ENCODE data around the gene HDHD3.

HDHD3 gene

DNA sequence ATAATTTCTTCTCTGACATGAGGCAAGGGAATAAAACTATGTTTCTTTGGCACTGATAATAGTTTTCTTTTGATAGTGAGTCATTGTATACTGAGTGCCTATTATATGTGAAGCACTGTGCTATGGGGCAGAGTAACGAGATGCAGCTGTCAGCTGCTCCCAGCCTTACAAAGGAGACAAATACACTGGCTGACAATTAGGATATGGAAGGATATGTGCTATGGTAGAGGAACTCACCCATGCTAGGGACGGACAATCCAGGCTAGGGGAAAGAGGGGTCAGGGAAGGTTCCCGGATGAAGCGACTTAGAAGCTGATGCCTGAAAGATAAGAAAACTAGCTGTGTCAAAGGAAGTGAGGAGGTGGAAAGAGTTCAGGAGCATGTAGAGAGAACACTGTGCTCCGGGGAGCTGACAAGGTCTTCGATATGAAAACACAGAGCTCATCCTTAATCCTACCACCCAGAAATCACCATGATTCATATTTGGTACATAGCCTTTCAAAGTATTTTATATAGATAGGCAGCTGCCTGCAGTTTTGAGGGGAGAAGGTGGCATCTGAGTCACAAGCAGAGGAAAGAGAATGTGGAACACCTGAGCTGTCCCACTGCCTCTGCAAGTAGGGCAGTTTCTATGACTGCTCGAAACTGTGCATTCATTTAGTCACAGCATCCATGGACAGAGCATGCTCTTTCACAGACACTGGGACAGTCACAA lies 15.3 kb downstream of the HDHD3 start:
- no peak for DNase-seq

DNA sequence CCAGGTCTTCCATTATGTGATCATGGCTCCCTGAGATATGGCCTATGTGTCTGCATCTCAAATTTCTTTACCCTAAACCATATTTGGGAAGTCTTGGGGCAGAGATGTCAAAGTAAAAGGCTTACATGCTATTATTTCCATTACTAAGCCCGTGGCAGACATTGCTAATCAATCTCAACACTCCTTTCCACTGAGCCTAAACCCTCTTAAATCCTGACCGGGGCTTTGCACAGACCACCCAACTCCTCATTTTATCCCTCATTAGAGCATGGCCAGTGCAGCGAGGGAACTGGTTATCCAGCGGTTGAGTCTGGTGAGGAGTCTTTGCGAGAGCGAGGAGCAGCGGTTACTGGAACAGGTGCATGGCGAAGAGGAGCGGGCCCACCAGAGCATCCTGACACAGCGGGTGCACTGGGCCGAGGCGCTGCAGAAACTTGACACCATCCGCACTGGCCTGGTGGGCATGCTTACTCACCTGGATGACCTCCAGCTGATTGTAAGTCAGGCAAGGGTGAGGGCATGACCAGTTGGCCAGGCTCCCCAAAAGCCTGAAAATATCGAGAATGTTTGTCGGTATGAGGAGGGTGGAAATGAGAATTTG lies 16.4 kb downstream of the HDHD3 start:
- no peak for DNase-seq

DNA sequence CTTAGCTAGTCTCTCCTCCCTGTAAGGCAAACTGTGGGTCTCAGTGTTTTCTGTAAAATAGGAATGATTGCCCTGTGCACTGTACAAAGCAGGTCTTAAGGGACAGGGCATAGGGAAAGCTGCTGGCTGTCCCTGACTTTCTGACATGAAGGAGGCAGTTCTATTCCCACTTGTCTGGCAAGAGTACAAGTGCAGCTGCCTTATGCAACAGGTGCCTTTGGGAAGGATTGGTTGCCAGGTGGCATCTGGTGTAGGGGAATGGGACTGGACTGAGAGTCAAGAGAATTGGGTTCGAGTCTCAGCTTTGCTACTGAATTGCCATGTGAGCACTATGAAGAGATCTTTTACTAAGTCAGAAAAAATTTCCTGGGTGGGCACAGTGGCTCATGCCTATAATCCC lies 17.4 kb downstream of the HDHD3 start:
- DNase-seq, result no peak

DNA sequence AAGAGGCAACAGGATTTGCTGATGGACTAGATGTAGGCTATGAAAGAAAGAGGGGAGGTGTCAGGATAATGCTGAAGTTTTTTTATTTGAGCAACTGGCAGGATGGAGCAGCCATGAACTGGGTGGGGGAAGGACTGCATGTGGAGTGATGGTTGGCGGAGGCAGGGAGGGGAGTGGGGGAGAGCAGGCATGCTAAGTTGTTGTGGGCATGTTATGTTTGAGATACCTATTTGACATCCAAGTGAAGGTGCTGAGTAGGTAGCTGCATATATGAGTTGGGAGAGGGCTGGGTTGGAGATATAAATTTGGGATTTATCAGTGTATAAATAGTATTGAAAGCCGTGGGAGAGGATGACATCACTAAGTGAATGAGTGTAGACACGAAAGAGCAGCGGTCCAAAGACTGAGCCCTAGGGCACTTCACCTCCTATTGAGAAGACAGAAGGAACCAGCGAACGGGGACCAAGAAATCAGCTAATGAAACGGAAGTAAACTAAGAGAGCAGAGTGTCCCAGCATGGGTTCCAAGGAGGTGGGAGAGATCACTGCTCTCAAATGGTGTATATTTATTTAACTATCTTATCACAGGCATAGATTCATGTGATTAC lies 20.0 kb downstream of the HDHD3 start:
- no peak for DNase-seq

DNA sequence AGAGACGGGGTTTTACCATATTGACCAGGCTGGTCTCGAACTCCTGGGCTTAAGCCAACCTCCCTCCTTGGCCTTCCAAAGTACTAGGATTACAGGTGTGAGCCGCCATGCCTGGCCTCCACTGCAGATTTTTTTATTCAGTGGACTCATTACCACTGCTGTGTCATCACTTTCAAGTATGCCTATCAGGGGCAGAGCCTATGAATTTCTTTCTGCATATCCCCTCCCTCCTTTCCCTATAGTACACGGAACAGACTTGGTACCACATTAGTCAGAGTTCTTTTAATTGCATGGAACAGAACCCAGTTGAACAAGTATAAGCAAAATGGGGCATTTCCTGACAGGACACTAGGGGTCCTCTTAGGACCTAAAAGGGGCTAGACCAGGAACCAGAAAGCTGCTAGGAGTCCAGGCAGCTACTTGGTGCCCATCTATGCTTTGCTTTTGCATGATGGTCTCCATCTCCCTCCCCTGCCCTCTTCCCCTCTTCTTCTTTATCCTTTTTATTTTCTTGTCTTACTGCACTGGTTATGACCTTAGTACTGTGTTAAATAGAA lies 21.7 kb downstream of the HDHD3 start:
- no peak for DNase-seq

DNA sequence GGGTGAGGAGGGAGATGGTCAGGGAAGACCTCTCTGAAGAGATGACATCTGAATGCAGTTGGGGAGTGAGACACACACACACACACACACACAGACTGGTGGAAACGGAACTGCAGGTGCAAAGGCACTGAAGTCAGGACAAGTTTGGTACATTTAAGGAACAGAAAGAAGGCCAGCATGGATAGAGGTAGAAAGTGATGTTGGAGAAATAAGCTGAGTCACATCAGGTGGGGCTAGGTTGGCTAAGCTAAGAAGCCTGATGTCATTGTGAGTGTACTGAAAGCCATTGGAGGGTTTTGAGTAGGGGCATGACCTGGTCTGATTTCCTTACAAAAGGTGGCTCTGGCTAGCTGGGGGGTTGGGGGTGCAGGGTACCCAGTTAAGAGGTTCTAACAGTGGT lies 24.4 kb downstream of the HDHD3 start:
- DNase-seq, result no peak

DNA sequence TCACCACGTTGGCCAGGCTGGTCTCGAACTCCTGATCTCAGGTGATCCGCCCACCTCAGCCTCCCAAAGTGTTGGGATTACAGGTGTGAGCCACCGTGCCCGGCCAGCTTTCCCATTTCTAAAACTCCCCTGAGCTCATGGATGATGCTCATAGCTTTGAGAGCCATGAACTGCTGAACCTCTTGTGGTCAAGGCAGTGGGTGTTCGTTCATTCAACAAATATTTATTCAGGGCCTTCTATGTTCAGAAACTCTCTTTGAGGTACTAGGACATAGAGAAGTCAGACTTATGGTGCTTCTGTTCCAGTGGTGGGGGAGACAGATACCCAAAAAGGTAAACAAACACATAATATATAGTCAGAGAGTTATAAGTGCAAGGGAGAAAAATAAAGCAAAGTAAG lies 24.8 kb downstream of the HDHD3 start:
- DNase-seq, result no peak

DNA sequence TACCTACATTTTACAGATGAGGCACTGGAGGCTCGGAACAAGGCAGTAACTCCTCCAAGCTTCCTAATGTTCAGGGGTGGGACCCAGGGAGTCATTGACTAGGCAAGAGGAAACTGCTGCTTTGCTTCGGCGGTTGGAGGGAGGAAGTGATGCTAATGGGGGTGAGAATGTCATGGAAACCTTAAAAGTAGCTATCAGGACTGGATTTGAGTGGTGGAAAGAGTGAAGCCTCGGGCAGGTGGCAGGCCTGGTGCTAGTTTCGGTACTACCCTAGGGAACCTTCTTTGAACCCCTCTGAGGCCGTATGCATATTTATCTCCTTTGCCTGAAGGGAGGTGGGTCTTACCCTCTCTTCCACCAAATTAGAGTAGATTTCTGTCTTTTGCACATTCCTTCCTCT lies 25.8 kb downstream of the HDHD3 start:
- no peak for DNase-seq

DNA sequence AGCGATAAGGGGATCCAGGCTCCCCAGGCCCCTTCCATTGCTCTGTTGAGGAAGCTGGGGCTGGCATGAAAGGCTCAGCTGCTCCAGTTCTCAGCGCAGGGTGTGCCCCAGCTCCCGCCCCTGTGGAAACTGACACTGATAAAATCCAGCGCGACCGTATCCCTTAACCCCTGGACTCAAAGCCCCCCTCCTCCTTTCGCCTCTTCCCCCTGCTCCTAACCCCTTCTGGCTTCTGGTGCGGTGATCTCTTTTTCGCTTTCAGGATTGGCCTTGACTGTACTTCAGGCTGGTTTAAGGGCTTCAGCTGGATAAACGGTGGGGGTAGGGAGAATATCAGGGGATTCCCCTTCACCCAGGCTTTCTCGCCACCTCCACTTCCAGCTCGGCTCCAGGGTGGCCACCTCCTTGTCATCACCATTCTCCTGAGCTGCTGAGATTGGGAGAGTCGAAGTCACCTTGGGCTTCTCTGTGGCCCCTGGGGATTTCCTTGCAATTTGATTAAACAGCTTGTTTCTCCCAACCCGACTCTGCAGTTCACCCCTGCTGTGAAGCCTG lies 26.6 kb downstream of the HDHD3 start:
- no peak for DNase-seq

DNA sequence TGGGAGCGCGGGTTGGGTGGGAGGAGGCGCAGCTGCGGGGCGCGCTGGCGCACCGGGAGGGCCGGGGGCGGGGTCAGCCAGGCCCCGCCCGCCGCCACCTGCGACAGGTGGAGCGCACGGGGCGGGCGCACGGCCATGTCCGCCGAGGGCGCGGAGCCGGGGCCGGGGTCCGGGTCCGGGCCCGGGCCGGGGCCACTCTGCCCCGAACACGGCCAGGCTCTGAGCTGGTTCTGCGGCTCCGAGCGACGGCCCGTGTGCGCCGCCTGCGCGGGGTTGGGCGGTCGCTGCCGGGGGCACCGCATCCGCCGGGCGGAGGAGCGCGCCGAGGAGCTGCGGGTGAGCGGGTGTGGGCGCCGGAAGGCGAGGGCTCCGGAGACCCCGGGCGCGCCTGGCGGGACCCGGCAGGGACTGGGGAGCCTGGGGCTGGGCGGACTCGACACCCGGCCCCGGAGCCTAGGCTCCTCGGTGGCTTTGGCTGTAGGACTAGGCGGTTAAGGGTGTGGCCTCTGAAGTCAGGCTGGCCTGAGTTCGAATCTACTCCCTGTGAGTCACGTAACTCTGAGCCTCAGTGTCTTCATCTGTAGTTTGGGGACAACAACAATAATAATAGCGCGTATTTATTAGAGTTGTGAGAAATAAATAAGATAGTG lies 27.2 kb downstream of the HDHD3 start, which contains the start of gene BSPRY:
Gene BSPRY (plus strand): TSS at position 97 of the 650 bp plus-strand sequence. CDS start 39 bp downstream, at position 136.
- DNase-seq, result no peak

DNA sequence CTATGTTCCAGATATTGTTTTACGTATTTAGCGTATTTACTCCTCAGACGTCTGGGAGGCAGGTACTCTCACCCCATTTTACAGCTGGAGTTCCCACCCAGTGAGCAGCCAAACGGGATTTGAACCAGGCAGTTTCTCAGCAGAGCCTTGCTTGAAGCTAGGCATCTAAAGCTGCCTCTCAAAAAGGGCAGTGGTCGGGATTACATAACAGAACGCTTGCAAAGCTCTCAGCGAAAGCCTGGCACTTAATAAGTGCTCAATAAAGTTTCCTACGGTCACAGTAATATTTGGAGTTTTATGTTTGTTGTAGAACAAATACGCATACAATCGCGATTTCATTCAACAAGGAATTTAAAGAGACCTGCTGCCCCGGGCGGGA lies 27.7 kb downstream of the HDHD3 start:
- DNase-seq, result no peak

DNA sequence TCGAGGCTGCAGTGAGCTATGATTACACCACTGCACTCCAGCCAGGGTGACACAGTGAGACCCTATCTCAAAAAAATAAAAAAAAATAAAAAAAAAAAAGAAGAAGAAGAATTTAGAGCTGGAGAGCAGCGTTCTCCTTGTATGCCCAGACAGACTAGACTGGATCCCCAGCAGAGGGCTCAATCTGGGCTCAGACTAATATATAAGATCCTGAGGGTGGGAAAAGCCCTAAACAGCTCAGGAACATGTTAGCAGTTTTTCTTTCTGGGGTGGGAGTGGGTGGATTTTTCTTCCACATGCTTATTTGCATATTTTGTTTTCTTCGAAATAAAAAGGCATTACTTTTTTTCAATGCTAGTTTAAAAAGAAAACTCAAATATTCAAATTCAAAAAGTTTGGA lies 28.3 kb downstream of the HDHD3 start:
- no peak for DNase-seq

DNA sequence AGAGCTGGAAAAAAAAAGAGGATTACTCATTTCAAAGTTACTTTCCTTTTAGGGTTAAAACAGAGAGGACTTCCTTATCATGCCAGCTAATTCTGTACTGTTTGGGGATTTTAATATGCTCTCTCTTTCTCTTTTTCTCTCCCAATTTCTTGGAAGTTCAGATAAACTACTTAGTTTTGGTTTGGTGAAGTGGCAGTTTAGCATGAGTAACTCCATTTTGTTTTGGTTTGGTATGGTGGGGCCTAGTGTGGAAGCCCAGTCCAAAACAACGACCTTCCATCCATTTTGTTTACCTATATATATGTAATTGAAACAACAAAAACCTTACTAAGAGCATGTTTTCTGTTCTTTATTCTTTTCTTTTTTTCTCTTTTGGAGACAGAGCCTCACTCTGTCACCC lies 31.1 kb downstream of the HDHD3 start:
- no peak for DNase-seq

DNA sequence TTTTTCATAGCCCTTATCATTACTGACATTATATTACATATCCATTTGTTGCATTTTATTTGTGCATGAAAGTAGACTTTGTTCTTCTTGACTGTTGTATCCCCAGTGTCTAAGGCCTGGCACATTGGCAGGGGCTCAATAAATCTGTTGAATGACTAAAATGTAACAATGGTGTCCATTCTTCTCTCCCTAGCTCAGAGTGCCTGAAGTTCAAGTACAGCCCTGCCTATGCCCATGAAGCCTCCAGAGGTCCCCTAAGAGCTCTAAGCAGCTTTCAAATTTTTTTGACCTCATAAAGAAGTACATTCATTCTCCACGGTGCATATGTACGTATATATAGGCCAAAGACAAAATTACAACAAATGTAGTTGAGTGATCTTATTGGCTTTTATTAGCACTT lies 31.6 kb downstream of the HDHD3 start:
- DNase-seq, result no peak

DNA sequence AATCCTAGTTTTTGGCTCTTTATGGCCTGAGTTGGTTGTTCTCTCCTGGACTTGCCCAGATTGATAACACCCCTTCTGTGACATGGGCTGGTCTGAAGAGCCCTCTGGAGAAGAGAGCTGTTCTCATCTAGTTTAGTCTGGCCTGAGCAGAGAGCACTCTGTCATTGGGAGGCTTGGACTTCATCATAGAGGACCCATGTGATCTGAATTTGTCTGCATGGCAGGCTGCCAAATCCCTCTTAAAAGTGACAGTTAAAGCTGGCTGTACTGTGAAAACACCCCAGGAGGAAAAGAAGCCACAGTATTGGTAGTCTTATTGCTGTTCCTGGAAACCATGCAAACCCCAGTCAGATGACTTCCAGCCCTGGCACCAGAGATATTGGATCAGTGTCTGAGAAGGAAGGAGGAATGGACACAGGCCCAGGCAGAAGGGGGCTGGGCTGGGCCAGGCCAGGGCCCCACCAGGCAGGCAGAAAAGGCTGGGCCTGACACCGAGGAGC lies 33.0 kb downstream of the HDHD3 start:
- peak; percentile 77 for DNase-seq

DNA sequence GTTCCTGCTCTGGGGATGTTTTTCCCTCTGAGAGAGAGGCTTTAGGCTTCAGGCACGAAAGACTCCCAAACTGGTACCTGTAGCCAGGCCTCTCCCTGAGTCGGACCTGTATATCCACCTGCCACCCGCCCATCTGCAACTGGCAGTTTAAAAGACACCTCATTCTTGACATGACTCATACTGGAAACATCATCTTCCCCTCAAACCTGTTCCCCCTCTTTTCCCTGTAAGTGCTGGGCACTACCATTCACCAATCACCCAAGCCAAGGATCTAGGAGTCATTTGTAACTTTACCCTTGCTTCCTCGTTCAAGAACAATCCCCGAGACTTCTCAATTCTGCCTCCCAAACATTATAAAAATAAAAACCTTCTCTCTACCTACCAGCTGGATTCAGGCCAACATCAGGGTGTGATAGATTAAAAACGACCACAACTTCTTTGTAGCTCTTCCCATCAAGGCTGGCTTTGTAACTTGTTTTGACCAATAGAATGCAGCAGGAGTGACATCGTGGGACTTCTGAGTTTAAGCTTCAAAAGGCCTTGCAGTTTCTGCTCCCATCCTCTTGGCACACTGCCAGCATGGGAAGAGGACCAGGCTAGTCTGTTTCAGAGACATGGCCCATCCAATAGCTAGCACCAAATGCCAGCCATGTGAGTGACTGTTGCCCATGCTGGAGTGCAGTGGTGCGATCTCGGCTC lies 34.9 kb downstream of the HDHD3 start:
- DNase-seq, result no peak

DNA sequence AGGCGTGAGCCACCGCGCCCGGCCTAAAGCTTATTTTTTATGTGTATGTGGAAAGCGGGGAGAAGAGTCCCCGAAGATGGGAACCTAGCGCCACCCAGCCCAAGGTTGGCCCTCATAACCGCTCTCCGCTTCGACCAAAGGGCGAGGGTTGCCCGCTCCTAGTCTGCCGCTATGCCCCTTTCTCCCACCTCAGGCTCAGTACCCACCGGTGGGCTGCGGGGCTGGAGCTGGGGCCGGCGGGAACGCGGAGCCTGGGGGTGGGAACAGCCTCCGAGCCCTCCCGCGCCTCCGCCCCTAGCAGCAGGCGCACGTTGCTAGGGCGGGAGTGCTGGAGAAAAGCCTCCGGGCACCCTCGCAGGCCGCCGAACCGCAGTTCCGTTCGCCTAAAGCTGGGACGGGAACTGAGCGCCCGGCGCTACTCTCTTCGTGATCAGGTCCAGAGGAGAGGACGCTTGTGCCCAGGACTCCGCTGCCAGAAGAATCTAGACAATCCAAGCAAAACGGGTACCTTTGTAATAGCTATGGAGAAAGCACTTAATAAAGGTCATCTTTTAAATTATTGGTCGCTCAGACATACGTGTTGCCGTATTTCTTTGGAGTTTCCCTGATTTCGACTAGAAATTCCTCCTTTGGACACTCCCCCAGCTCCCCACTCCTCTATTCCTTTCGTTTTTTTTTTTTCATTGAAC lies 36.6 kb downstream of the HDHD3 start, which contains the start of gene WDR31:
Gene WDR31 (minus strand): TSS at position 265 of the 689 bp plus-strand sequence. CDS start 8,253 bp downstream, outside the sequence.
- peak; percentile 92 for DNase-seq

DNA sequence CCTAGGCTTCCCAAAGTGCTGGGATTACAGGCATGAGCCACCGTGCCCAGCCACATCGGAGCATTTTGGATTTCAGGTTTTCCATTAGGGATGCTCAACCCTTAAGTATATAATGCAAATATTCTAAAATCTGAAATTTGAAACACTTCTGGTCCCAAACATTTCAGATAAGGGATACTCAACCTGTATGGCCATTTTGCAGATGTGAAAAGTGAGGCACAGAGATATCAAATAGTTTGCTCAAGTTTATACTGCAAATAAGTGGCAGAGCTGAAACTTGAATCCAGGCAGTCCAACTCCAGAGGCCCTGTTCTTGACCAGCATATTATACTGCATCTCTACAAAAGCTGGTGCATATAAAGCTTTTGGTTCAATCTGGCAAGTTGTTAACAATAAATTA lies 39.1 kb downstream of the HDHD3 start:
- no peak for DNase-seq

DNA sequence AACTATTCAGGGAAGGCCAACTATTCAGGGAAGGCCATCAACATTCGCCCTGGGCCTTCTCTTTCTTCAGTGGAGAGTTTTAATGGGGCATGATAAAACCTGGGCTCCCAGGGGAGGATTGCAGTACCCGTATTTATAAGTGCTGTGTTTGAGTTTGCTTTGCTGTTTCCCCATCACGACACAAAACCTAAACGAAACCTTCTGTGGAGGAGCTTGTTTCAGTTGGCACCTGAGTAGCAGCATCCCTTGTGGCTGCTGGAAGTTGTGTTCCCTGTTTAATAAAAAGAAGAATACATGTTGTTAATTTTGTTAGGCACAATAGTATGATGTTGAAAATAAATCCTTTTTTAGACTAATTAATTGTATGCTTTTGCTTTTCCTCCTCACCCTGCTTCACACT lies 45.0 kb downstream of the HDHD3 start:
- no peak for DNase-seq

DNA sequence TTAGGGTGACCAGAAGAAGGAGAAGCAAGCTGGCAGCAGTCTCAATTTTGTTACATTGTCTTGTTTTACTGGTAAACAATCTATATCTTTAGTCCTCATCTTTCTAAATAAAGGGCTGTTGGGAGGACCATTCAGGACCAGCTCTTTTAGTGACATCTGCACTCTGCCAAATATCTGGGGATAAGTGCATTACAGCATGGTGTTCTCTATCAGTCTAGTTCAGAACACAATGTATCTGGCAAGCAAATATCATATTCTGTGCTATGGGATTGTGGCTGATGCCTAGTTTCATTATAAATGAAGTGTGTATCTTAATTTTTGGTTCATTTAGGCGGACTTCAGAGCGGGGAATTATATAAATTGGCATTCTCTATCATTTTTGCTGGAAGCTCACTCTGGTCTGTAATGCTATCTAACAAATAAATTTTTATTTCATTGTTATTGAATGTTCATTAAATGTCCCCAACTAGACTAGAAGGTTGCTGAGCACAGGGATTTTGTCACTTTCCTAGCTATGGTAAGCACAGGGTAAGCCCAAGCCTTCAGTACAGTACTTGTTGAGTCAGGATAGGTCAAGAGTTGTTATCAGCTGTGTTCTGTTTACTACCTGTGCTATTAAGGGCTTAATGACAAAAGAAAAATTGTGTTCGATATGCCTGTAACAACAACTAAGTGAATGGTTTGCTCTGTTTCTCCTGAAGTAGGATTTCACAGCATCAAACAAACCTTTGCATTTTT lies 48.6 kb downstream of the HDHD3 start:
- no peak for DNase-seq

DNA sequence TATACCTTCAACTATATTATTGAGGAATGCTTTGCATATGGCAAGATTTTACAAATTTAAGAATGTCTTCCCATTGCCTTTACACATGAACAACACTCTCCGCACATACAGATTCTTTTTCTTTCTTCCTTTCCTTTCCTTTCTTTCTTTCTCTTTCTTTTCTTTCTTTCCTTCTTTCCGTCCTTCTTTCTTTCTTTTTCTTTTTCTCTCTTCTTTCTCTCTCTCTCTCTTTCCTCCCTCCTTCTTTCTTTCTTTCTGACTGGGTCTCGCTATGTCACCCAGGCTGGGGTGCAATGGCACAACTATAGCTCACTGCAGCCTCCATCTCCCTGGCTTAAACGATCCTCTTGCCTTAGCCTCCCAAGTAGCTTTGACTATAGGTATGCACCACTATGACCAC lies 50.6 kb downstream of the HDHD3 start:
- DNase-seq, result no peak

All from left hindlimb (tissue), 1 donor.